NCI-H460 (cell line): ENCODE data around the gene ZNF341. TPM values are rescaled to one million over a fixed set of nuclear protein-coding genes. Genes with fewer than 3 reads are reported as not detected.
"Not testable (repeated sequence)": the region's sequence is repeated elsewhere in the genome, so short reads cannot be mapped to it uniquely, and the experiment has no call there.

Experiments
- DNase-seq: peaks from one replicate; pipeline ENCODE4 v3.0.0-alpha.2; 2016; ENCODE audit warnings: low read depth; ENCODE audit errors: extremely low read depth
- polyA plus RNA-seq: library from polyadenylated mRNA; depleted of rRNA; stranded (reverse); fragments of >200 nt; gene quantifications from 2 replicates; pipeline ENCODE4 v1.2.3, GENCODE V29; 2014; cell fraction: nucleus; rRNA removed
- total RNA-seq: library from RNA; depleted of rRNA; stranded (reverse); fragments of >200 nt; shearing (Covaris generic); gene quantifications from 2 replicates; pipeline ENCODE4 v1.2.3, GENCODE V29; 2014; rRNA removed

Gene ZNF341
- total RNA-seq, result 2.2 and 2.4 TPM in 2 replicates
- polyA plus RNA-seq, result 3.1 and 4.5 TPM in 2 replicates

GRCh38 chr20:33731693-33732165, at the start of gene ZNF341:
ZNF341 (plus strand) TSS chr20:33731996; CDS start chr20:33732022, 26 bp downstream.
- DNase-seq, result peak; percentile 86

GRCh38 chr20:33684533-33685327, 47.1 kb upstream of the ZNF341 start:
- no peak for DNase-seq

GRCh38 chr20:33685328-33686099, 46.3 kb upstream of the ZNF341 start:
- DNase-seq, result no peak

GRCh38 chr20:33686100-33686983, 45.5 kb upstream of the ZNF341 start, which contains the start of gene E2F1:
E2F1 (minus strand) TSS chr20:33686385; CDS start chr20:33686264, 121 bp downstream.
- peak; percentile 92 for DNase-seq

GRCh38 chr20:33686984-33687366, 44.8 kb upstream of the ZNF341 start:
- DNase-seq, result no peak

GRCh38 chr20:33687370-33687915, 44.4 kb upstream of the ZNF341 start:
- DNase-seq, result no peak

GRCh38 chr20:33687993-33688937, 43.5 kb upstream of the ZNF341 start:
- DNase-seq, result no peak

- DNase-seq, result no peak
These were observed 42.8 kb upstream of the ZNF341 start for GRCh38 chr20:33688938-33689424.

- no peak for DNase-seq
These were observed 42.3 kb upstream of the ZNF341 start for GRCh38 chr20:33689493-33689892.

GRCh38 chr20:33689973-33690372, 41.8 kb upstream of the ZNF341 start:
- DNase-seq, result no peak

GRCh38 chr20:33693289-33693688, 38.5 kb upstream of the ZNF341 start:
- DNase-seq, result no peak

- no peak for DNase-seq
These were observed 37.8 kb upstream of the ZNF341 start for GRCh38 chr20:33693741-33694638.

GRCh38 chr20:33694639-33695012, 37.2 kb upstream of the ZNF341 start:
- DNase-seq, result no peak

- DNase-seq, result no peak
These were observed 35.3 kb upstream of the ZNF341 start for GRCh38 chr20:33696448-33696847.

- no peak for DNase-seq
These were observed 34.7 kb upstream of the ZNF341 start for GRCh38 chr20:33697129-33697528.

GRCh38 chr20:33698966-33699365, 32.8 kb upstream of the ZNF341 start:
- DNase-seq, result not testable (repeated sequence)

- DNase-seq, result not testable (repeated sequence)
These were observed 30.9 kb upstream of the ZNF341 start for GRCh38 chr20:33700696-33701441.
